ENCODE data around the gene PRDM11. TPM values are rescaled to one million over a fixed set of nuclear protein-coding genes. Genes with fewer than 3 reads are reported as not detected.

The PRDM11 gene
- total and polyA plus RNA-seq, 2 of the 4 experiments (the other 2 are of a cell fraction) = 2.2 to 2.7 TPM

- H3K56ac ChIP-seq (ENCODE audit: extremely low read depth, insufficient read depth, low read length) = no peak overlapping the region
- no peak overlapping the region for H2AK9ac ChIP-seq (replicated peaks; ENCODE audit: low read depth, low read length, poor library complexity)
- in situ Hi-C loops (cut with MboI; ENCODE audit: low sequenced_read_pairs) (no loop called here), intact Hi-C loops (cut with micrococcal nuclease) (no loop called here), dilution Hi-C loops (cut with HindIII; ENCODE audit: low sequenced_read_pairs, unreplicated experiment) (no loop called here)
- H3K79me1 ChIP-seq (ENCODE audit: low read depth in 1 of 2, low read length in 2 of 2) = no peaks in the 10 kb centered on the region
- no peak overlapping the region for H3K23ac ChIP-seq (ENCODE audit: low read depth, low read length)
- WGBS, 2 experiments (ENCODE audit: extremely low coverage in 2 of 2, insufficient read length in 1 of 2) = no CpG with 5 or more reads among the region's 4 CpGs
- H3K9me1 ChIP-seq (ENCODE audit: insufficient read depth, low read length) = no peaks in the 10 kb centered on the region
- no peak overlapping the region for H4K5ac ChIP-seq (ENCODE audit: low read depth, low read length)
- H2BK20ac ChIP-seq (ENCODE audit: low read depth, low read length) = no peak overlapping the region
- ChIA-PET CTCF (no interaction called here), POLR2A (ENCODE audit: unreplicated experiment) (no interaction called here)
- no peaks in the 10 kb centered on the region for H3K36me3 ChIP-seq (ENCODE audit: control insufficient read depth, insufficient read depth, low read length)
- no peak overlapping the region for H4K91ac ChIP-seq (ENCODE audit: insufficient read depth, low read depth, low read length)
- BruUV-seq (replicated peaks) = no TSS peak
- H3K4ac ChIP-seq (ENCODE audit: low read depth, low read length) = no peak overlapping the region
- H3K18ac ChIP-seq (ENCODE audit: low read depth, low read length) = no peak overlapping the region
- TF ChIP-seq MAZ (IDR thresholded peaks at IDR 0.05; ENCODE audit: borderline replicate concordance, low read depth, low read length) (no peak), MXI1 (IDR thresholded peaks at IDR 0.05; ENCODE audit: borderline replicate concordance, low read depth, low read length) (no peak), NFE2L2 (IDR thresholded peaks at IDR 0.05; ENCODE audit: low read depth, low read length) (no peak), FOS (IDR thresholded peaks at IDR 0.05; ENCODE audit: low read depth, low read length) (no peak), RAD21 (IDR thresholded peaks at IDR 0.05; ENCODE audit: low read length) (no peak), CEBPB (IDR thresholded peaks at IDR 0.05; ENCODE audit: low read depth, low read length) (no peak), BHLHE40 (IDR thresholded peaks at IDR 0.05; ENCODE audit: low read depth, low read length) (no peak), POLR2A (IDR thresholded peaks at IDR 0.05; ENCODE audit: low read depth, low read length) (no peak), RFX5 (IDR thresholded peaks at IDR 0.05; ENCODE audit: low read depth, low read length) (no peak), SMC3 (IDR thresholded peaks at IDR 0.05; ENCODE audit: low read depth, low read length) (no peak)
- no peaks in the 10 kb centered on the region for H4K20me1 ChIP-seq (ENCODE audit: insufficient read depth, low read length)
- H2BK5ac ChIP-seq (ENCODE audit: low read depth, low read length, poor library complexity, severe bottlenecking) = no peak overlapping the region
- no peak overlapping the region for H4K8ac ChIP-seq (ENCODE audit: low read depth in 2 of 2, low read length in 2 of 2)
- no peak overlapping the region for H3K4me3 ChIP-seq (ENCODE audit: insufficient read depth, low read depth, low read length)
- no peak overlapping the region for H2BK15ac ChIP-seq (ENCODE audit: low read depth, low read length)
- H3K27me3 ChIP-seq (ENCODE audit: control insufficient read depth, insufficient read depth, low read length) = peaks cover 10% of the 10 kb centered on the region; the same call in 1 of the 2 replicates
- no peak overlapping the region for H3K9ac ChIP-seq (ENCODE audit: low read depth, low read length)
- peak; percentile 13 for DNase-seq
- no peaks in the 10 kb centered on the region for H3K9me3 ChIP-seq (ENCODE audit: control insufficient read depth, insufficient read depth, low read length)
- no peak overlapping the region for H3K27ac ChIP-seq (ENCODE audit: insufficient read depth, low read length)
- no peak overlapping the region for H3K14ac ChIP-seq (replicated peaks; ENCODE audit: low read depth, low read length)
- H2BK120ac ChIP-seq (ENCODE audit: low read depth, low read length) = no peak overlapping the region
- no peak overlapping the region for H2AK5ac ChIP-seq (ENCODE audit: low read depth, low read length)
- H2AFZ ChIP-seq (replicated peaks; ENCODE audit: low read length, poor library complexity) = no peak overlapping the region
- no peaks in the 10 kb centered on the region for H3K4me1 ChIP-seq (ENCODE audit: control insufficient read depth, insufficient read depth, low read length)
- no peak overlapping the region for H3K4me2 ChIP-seq (ENCODE audit: low read depth, low read length)
- no peak for ATAC-seq (ENCODE audit: low read depth)
These were observed 107.6 kb downstream of the PRDM11 start for GRCh38 chr11:45254070-45254469.
